IPS-18c (cell line): Measurements from ENCODE around the gene GRK2.
"Not testable (repeated sequence)": the region's sequence is repeated elsewhere in the genome, so short reads cannot be mapped to it uniquely, and the experiment has no call there.

Experiments
- H3K4me3 ChIP-seq: 2 replicates; pipeline ENCODE4 v1.7.0; 2013; ENCODE audit warnings: low read depth, mild to moderate bottlenecking, low read length, moderate library complexity; ENCODE audit not compliant: insufficient read depth
- H3K9me3 ChIP-seq: one replicate; pipeline ENCODE4 v1.6.1; 2013; ENCODE audit warnings: mild to moderate bottlenecking, low read length, moderate library complexity; ENCODE audit not compliant: control insufficient read depth, insufficient read depth

Gene GRK2

GRCh38 chr11:67312187-67313021 is 46.1 kb downstream of the GRK2 start:
- Histone ChIP-seq H3K4me3 (no peak overlapping the region), H3K9me3 (no peaks in the 10 kb centered on the region)

GRCh38 chr11:67313125-67313890 is 47.0 kb downstream of the GRK2 start:
- Histone ChIP-seq H3K4me3 (no peak overlapping the region), H3K9me3 (no peaks in the 10 kb centered on the region)

GRCh38 chr11:67314218-67314617 is 47.9 kb downstream of the GRK2 start:
- Histone ChIP-seq H3K9me3 (no peaks in the 10 kb centered on the region), H3K4me3 (no peak overlapping the region)

GRCh38 chr11:67315325-67315909 is 49.1 kb downstream of the GRK2 start:
- H3K4me3 ChIP-seq, result no peak overlapping the region
- H3K9me3 ChIP-seq, result no peaks in the 10 kb centered on the region

- no peaks in the 10 kb centered on the region for H3K9me3 ChIP-seq
- H3K4me3 ChIP-seq, result peak overlapping the region; percentile 80
Measured at GRCh38 chr11:67316882-67317204, 50.6 kb downstream of the GRK2 start.

- H3K4me3 ChIP-seq, result peak overlapping the region; percentile 80
Measured at GRCh38 chr11:67317205-67317887, 51.1 kb downstream of the GRK2 start.

GRCh38 chr11:67317888-67318555 is 51.7 kb downstream of the GRK2 start:
- Histone ChIP-seq H3K9me3 (no peaks in the 10 kb centered on the region), H3K4me3 (peak overlapping the region; percentile 80)

More at GRCh38 chr11:67317205-67317887, 51.1 kb downstream of the GRK2 start:
- no peaks in the 10 kb centered on the region for H3K9me3 ChIP-seq

- H3K9me3 ChIP-seq, H3K4me3 ChIP-seq: not testable (repeated sequence)
Measured at GRCh38 chr11:67318876-67319275, 52.6 kb downstream of the GRK2 start.

- H3K9me3 ChIP-seq, result no peaks in the 10 kb centered on the region
- H3K4me3 ChIP-seq, result no peak overlapping the region
Measured at GRCh38 chr11:67320011-67320410, 53.7 kb downstream of the GRK2 start.

- Histone ChIP-seq H3K4me3 (no peak overlapping the region), H3K9me3 (no peaks in the 10 kb centered on the region)
Measured at GRCh38 chr11:67320691-67321090, 54.4 kb downstream of the GRK2 start.

- Histone ChIP-seq H3K9me3 (no peaks in the 10 kb centered on the region), H3K4me3 (no peak overlapping the region)
Measured at GRCh38 chr11:67321313-67321871, 55.1 kb downstream of the GRK2 start.

GRCh38 chr11:67322049-67322448 is 55.8 kb downstream of the GRK2 start:
- H3K9me3 ChIP-seq, result no peaks in the 10 kb centered on the region
- H3K4me3 ChIP-seq, result no peak overlapping the region

GRCh38 chr11:67323526-67323925 is 57.3 kb downstream of the GRK2 start:
- no peaks in the 10 kb centered on the region for H3K9me3 ChIP-seq

GRCh38 chr11:67332081-67332691 is 65.9 kb downstream of the GRK2 start:
- no peak overlapping the region for H3K4me3 ChIP-seq
- H3K9me3 ChIP-seq, result no peaks in the 10 kb centered on the region

More at GRCh38 chr11:67323526-67323925, 57.3 kb downstream of the GRK2 start:
- H3K4me3 ChIP-seq, result no peak overlapping the region
